Psoas muscle (tissue), 8 donors: ENCODE measurements around the gene SLC37A2. TPM values are rescaled to one million over a fixed set of nuclear protein-coding genes. Genes with fewer than 3 reads are reported as not detected.

ENCODE experiments used
- ATAC-seq, 4 donors: fragments of 200-7000 bp; cut with Tn5 transposase; one replicate each; pipeline ENCODE4 v1.9.1; 2020; ENCODE audit warnings: moderate library complexity in 3 of 4, mild to moderate bottlenecking in 2 of 4
- DNase-seq, 2 donors: peaks; one replicate each; pipeline ENCODE4 v3.0.0-alpha.2; 2020
- H3K27ac ChIP-seq: fragments of 200-600 bp; one replicate; pipeline ENCODE4 v1.8.0; 2022
- H3K27me3 ChIP-seq, 3 donors: fragments of 200-600 bp in 1 of 3; one replicate each; pipeline versions ENCODE4 v1.6.1 to v1.8.0; 2013 to 2022; ENCODE audit warnings: low read length in 2 of 3, mild to moderate bottlenecking in 2 of 3, moderate library complexity in 1 of 3; ENCODE audit not compliant: insufficient read depth in 3 of 3
- H3K36me3 ChIP-seq, 2 donors: fragments of 200-600 bp in 1 of 2; one replicate each; pipeline versions ENCODE4 v1.6.1 to v1.8.0; 2013 to 2022; ENCODE audit warnings: low read depth in 1 of 2, mild to moderate bottlenecking in 1 of 2, moderate library complexity in 1 of 2; ENCODE audit not compliant: insufficient read depth in 1 of 2
- H3K4me1 ChIP-seq: fragments of 200-600 bp; one replicate; pipeline ENCODE4 v1.8.0; 2022
- H3K4me3 ChIP-seq: fragments of 200-600 bp; one replicate; pipeline ENCODE4 v1.8.0; 2022; ENCODE audit warnings: mild to moderate bottlenecking
- H3K9me3 ChIP-seq: fragments of 200-600 bp; one replicate; pipeline ENCODE4 v1.8.0; 2022
- CTCF ChIP-seq: fragments of 200-600 bp; IDR thresholded peaks from one replicate; pipeline ENCODE4 v1.8.0; 2022; ENCODE audit warnings: antibody characterized with exemption
- WGBS, 3 donors: extraction: QIAGEN DNeasy Blood & Tissue Kit; methylation state at CpG; one replicate each; pipeline versions ENCODE4 v1.1.6 to v1.1.7; 2013; 5-methylcytosine and 5-hydroxymethylcytosine counted together
- intact Hi-C, 2 donors: fragments of 100-400 bp; cut with DNase I; formaldehyde crosslinking; loops; one replicate each; pipeline versions ENCODE4 v1.11.0 to v1.14.2; 2022
- polyA plus RNA-seq, 3 donors: library from polyadenylated mRNA; stranded (reverse); fragments of 200-250 nt; gene quantifications; one replicate each; pipeline ENCODE4 v1.2.3, GENCODE V29; 2013
- total RNA-seq, 4 donors: library from RNA; stranded (reverse); fragmentation: NEBNext Ultra II Directional in 2 of 4; extraction: Animal tissue kit (Norgen Biotek cat#: 25700) in 2 of 4; gene quantifications; one replicate each; pipeline versions ENCODE4 v1.2.1 to v1.2.4, GENCODE V29; 2021 to 2023
- donor health status: healthy with polysubstance abuse.
- donor health status: DM: no; HTN: no; CAD: no; lungs with moderate emphysema.
- donor health status: Bipolar disorder and iron deficiency.
- donor health status: healthy.
- donor health status: DM: yes; HTN: yes; CAD: no.
- donor health status: DM: no; HTN: no; CAD: no.
- donor health status: DM: no; HTN: no; CAD: no.
- donor health status: DM: yes; HTN: yes; CAD: no.

SLC37A2 gene
- total and polyA plus RNA-seq, 7 donors: 0.30 to 1.9 (median 1.2) TPM

DNA sequence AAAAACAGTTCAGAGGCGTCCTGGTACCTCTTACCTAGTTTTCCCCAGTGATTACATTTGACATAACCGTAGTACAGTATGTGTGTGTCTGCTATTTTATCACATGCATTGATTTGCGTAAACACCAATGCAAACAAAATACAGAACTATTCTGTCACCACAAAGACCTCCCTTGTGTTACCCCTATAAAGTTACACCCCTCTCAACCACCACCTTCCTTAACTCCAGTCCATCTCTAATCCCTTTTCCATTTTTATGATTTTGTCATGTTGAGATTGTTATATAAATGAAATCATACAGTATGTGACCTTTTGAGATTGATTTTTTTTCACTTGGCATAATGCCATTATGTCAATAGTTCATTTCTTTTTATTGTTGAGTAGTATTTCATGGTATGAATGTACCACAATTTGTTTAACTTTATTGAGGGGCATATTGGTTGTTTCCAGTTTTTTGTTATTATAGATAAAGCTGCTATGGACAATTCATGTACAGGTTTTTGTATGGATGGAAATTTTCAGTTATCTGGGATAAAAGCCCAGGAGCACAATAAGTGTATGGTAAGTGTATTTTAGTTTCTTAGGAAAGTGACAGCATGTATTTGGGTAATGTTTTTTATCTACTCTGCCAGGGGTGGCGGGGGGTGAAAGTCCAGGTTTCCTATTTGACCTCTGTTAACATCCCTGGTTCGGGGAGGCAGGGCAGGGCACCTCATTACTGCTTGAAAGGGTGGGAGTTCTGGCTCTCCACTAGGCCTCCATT lies 6.0 kb upstream of the SLC37A2 start:
- 84 to 91% (median 90%) methylated on average over 5 of the region's 5 CpGs for WGBS, 3 donors
- intact Hi-C loops: no loop called here
- Histone ChIP-seq H3K36me3 (no peaks in the 10 kb centered on the region), H3K27ac (no peak overlapping the region), H3K4me1 (no peaks in the 10 kb centered on the region), H3K4me3 (no peak overlapping the region), H3K9me3 (no peaks in the 10 kb centered on the region), H3K27me3 (no peaks in the 10 kb centered on the region)
- TF ChIP-seq CTCF: no peak
- ATAC-seq: no peak
- DNase-seq: no peak

- no peaks in the 10 kb centered on the region for H3K36me3 ChIP-seq
- 93 to 100% (median 95%) methylated on average over 5 of the region's 5 CpGs for WGBS, 3 donors
- ATAC-seq (no peak), DNase-seq (peak in 1 of 2 donors; percentile 38)
- no peak overlapping the region for H3K27ac ChIP-seq
- intact Hi-C loops: no loop called here
- no peaks in the 10 kb centered on the region for H3K4me1 ChIP-seq
- TF ChIP-seq CTCF: no peak
- no peak overlapping the region for H3K4me3 ChIP-seq
- no peaks in the 10 kb centered on the region for H3K9me3 ChIP-seq
- no peaks in the 10 kb centered on the region for H3K27me3 ChIP-seq
Observed at GRCh38 chr11:125057693-125058016, 5.5 kb upstream of the SLC37A2 start.

GRCh38 chr11:125061281-125061680 lies 1.8 kb upstream of the SLC37A2 start:
- 63 to 67% (median 63%) methylated on average over 4 of the region's 4 CpGs for WGBS, 3 donors
- H3K36me3 ChIP-seq: no peaks in the 10 kb centered on the region
- peaks cover 0 to 5% (median 0%) of the 10 kb centered on the region in 3 donors for H3K27me3 ChIP-seq
- DNase-seq (no peak), ATAC-seq (no peak)
- H3K4me3 ChIP-seq: no peak overlapping the region
- no peaks in the 10 kb centered on the region for H3K9me3 ChIP-seq
- intact Hi-C loops: no loop called here
- no peak for TF ChIP-seq CTCF
- H3K27ac ChIP-seq: no peak overlapping the region
- H3K4me1 ChIP-seq: peaks cover 8% of the 10 kb centered on the region

DNA sequence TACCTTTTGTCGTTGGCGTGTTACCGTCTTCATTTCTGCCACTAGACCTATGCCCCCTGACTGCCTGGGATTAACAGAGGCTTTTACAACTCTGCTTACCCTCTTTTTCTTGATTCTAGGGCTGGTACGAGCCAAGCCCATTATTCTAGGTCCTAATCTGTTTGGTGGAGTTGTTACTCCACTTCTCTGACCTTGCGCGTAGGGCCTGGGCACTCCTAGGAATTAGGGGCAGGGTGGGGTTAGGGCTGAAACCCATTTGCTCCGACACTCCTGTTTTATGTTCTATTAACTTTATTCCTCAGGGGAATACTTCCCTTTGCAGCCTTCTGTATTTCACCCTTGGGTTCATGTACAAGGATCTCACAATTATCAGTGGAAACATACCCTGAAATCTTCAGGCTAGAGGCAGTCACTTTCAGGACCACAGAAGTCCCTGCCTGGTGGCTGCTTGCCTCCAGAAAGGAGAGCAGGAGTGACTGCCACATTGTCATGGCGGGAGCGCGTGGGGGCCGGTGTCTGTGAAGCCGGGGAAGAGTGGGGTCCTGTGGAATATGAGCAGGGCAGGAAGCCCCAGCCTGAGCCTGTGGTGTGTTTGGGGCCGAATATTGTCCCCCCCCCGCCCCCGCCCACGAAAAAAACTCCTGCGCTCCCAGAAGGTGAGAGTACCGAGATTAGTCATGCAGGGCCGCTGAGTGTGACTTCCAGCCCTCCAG lies 731 bp upstream of the SLC37A2 start:
- Histone ChIP-seq H3K4me1 (peaks cover 8% of the 10 kb centered on the region), H3K27ac (peak overlapping the region; percentile 65), H3K36me3 (no peaks in the 10 kb centered on the region), H3K27me3 (peaks cover 0 to 5% (median 0%) of the 10 kb centered on the region in 3 donors), H3K9me3 (no peaks in the 10 kb centered on the region), H3K4me3 (peak overlapping the region; percentile 82)
- no peak for DNase-seq
- TF ChIP-seq CTCF: no peak
- ATAC-seq: peak; percentile 2 to 50 (median 26)
- WGBS, 3 donors: 41 to 44% (median 41%) methylated on average over 17 to 19 of the region's 19 CpGs
- intact Hi-C loops: no loop called here
